ENCODE results near the gene ILDR2.

The ILDR2 gene

DNA sequence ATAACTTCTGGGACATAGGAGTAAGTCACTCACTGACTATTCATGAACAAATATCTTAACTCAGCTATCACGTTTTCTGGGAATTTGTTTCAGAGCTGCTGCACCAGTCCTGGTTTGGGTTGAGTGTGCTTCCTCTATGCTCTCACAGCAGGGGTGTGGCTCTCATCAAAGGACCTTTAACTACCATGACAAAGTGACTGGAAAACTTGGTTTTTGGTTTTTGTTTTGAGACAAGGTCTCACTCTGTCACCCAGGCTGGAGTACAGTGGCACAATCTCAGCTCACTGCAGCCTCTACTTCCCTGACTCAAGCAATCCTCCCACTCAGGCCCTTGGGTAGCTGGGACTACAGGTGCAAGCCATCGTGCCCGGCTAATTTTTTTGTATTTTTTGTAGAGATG is 4.1 kb downstream of the ILDR2 start:
- DNase-seq (ENCODE audit: low spot score): no peak

- no peak for DNase-seq (ENCODE audit: low spot score)
These were observed 6.2 kb downstream of the ILDR2 start for GRCh38 chr1:166969074-166969677.

DNA sequence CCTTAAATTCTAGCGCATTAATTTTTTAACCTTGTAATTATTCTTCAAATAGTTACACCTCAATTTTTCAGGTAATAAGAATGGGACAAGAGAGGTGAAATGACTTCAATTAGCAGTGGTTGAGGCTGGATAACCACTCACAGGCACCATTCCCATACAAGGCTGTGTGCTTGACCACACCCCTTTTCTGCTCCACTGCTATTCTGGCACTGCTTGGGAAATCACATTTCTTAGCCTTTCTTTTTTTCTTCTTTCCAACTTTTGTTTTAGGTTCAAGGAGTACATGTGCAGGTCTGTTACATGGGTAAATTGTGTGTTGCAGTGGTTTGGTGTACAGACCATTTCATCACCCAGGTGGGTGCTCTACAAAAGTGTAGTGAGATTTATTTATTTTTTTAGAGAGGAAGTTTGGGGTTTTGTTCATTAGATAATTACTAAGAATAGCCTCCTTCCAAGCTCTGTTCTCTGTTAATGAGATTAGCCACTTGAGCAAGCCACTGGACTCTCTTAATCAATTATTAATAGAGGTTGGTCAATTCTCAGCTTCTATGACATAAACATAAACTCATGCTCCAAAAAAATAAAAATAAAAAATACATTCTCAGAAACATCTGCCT is 14.4 kb downstream of the ILDR2 start:
- DNase-seq (ENCODE audit: low spot score): no peak

- DNase-seq (ENCODE audit: low spot score): no peak
These were observed 18.5 kb downstream of the ILDR2 start for GRCh38 chr1:166956872-166957271.

GRCh38 chr1:166956057-166956850 is 19.1 kb downstream of the ILDR2 start:
- no peak for DNase-seq (ENCODE audit: low spot score)

DNA sequence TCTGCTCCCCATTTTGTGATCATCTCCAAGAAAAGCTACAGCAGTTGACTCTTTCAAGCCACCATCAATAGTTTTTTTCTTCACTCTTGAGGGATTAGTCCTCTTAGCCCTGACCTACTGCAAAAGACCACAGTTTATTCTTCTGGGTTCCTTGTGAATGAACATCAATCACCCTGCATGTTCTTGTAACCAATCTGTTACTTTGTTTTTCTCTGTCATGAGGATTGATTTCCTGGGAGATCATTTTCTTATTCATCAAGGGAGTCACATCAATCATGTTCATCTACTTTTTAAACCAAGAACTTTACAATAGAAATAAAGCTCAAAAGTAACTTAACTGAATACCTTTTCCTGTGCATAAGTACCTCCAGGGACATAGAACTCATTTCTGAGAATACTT is 21.8 kb downstream of the ILDR2 start:
- DNase-seq (ENCODE audit: low spot score): no peak

DNA sequence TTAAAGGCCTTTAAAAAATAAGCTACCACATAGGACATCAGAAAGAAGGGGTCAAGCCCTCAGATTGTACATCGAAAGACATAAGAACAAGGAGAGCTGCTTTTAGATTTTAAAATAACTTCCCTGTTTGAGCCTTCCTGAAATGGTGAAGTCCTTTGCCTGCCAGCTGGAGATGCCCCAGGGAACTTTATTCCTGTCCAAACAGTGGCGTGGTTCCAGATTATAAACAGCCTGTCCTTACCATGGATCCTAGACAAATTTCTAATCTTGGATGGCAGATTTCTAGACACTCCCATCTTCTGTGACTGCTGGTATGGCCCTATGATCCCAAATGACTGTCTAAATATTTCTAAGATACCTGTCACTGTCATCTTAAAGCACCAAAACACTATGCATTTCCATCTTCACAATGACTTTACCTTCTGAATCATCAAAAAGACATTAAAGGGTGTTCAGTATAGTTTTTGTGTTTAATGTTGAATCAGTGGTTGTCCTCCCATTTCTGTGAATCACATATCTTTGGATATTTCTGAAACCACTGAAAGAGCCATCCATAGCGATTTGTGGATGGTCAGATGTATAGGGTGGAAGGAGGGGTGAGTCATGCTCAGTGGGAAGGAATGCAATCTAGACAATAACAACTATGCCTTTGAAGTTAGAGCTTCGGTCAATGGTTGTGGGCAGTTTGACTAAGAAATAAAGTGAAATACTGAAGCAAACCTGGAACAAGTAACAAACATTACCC is 23.2 kb downstream of the ILDR2 start:
- no peak for DNase-seq (ENCODE audit: low spot score)

- DNase-seq (ENCODE audit: low spot score): no peak
These were observed 24.3 kb downstream of the ILDR2 start for GRCh38 chr1:166951050-166951449.

GRCh38 chr1:166950156-166950555 is 25.2 kb downstream of the ILDR2 start:
- no peak for DNase-seq (ENCODE audit: low spot score)

DNA sequence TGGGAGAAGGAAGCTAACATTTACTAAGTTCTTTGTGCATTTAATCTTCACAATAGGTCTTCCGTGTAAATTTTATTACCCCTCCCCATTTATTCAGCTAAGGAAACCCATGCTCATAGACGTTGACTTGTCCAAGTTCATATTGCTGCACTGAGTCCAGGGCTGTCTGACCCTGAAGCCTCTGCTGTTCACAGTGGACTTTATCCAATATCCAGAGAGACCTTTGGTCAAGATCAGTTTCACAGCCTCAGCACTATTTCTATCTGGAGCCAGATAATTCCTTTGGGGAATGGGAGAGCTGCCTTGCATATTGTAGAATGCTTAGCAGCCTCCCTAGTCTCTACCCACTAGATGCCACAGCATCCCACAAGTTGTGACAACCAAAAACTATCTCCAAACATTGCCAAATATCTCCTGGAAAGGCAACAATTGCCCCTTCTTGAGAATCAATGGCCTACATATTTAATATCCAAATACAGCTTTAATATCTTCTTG is 26.4 kb downstream of the ILDR2 start:
- no peak for DNase-seq (ENCODE audit: low spot score)

GRCh38 chr1:166947398-166948043 is 27.8 kb downstream of the ILDR2 start:
- DNase-seq (ENCODE audit: low spot score): peak; percentile 41

- no peak for DNase-seq (ENCODE audit: low spot score)
These were observed 31.0 kb downstream of the ILDR2 start for GRCh38 chr1:166944186-166944967.

- no peak for DNase-seq (ENCODE audit: low spot score)
These were observed 35.5 kb downstream of the ILDR2 start for GRCh38 chr1:166939741-166940375.

DNA sequence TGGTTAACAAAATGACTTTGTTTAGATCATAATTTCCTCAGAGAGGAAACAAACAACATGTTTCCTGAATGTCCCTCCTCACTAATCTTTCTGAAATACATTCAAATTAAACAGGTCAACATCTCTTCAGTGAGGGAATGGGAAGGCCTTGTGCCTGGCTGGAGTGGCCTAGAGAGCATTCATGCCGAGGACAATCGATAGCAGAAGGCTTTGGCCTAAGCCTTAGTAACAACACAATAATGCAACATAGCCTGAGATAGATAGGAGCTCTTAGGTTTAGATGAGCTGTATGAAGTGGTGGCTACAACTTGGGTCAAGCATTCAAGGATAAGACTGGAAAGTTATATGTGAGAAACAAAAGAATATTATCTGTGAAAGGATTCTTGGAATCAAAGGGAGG is 37.4 kb downstream of the ILDR2 start:
- DNase-seq (ENCODE audit: low spot score): no peak

GRCh38 chr1:166937329-166937728 is 38.0 kb downstream of the ILDR2 start:
- no peak for DNase-seq (ENCODE audit: low spot score)

DNA sequence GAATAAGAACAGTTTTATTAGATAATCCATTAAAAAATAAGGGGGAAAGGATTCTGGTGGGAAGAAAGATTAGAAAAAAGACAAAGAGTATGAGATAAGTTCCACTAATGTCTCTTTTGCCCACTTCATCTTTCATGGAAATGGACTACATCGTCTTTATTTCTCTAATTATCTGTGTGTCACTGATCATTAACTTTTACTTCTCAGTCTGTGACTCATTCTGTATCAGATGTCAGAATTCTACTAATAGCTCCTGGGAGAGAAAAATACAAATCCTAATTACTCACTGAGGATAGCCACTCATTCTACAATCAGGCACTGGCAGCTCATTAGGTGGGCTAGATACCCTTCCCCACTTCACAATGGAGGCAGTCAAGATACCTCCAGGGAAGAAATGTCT is 41.7 kb downstream of the ILDR2 start:
- DNase-seq (ENCODE audit: low spot score): no peak

- DNase-seq (ENCODE audit: low spot score): no peak
These were observed 42.2 kb downstream of the ILDR2 start for GRCh38 chr1:166933140-166933539.

- no peak for DNase-seq (ENCODE audit: low spot score)
These were observed 45.4 kb downstream of the ILDR2 start for GRCh38 chr1:166929911-166930310.

DNA sequence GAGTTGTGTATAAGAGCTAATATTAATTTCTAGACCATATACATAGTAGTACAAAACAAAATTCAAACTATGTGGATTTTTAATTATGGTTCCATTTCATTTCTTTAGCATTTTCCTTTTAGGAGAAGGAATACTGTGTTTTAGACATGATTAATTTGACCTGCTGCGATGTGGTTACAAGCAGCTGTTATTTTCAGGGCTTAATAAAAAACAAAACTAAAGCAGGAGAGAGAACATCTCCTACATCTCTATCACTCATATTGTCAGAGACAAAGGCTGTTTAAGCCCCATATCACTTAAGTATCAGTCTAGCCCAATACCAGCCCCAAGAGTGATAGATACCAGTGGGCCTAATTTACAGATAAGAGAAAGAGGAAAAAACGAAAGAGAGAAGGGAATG is 47.6 kb downstream of the ILDR2 start:
- DNase-seq (ENCODE audit: low spot score): no peak

DNA sequence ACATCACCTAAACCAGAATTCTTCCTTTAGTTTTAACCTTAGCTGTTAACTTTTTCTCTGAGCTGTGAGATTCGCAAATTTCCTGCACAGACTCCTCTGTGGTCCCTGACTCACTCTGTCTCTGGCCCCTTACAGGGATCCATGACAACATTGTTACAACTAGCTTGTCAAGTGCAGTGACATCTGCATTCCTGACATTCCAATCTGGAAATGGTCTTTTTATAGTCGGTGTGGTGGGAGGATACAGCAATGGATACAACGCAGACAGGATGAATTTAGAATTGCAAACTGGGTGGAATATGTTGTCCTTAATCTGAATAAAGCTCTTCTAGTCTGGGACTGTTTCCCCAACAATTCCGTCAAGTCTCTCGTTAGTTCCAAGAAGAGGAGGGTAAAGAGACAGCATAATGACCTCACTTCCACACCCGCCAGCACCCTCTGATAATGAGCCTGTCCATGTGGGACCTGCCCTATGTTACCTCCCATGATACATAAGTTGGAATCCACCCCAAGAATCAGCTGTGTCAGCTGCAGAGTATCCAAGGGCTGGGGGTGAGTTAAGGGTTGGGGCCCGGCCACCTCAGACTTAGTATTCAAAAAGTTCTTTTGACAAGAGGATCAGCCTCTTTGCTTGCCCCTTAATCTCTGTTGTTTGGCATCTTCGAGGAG is 49.4 kb downstream of the ILDR2 start:
- no peak for DNase-seq (ENCODE audit: low spot score)

Measured in D341Med (cell line).